ENCODE results near the gene AMN.
"Not testable (repeated sequence)": the region's sequence is repeated elsewhere in the genome, so short reads cannot be mapped to it uniquely, and the experiment has no call there.

The AMN gene

GRCh38 chr14:102922490-102923200 lies at the start of gene AMN:
TSS of gene AMN (plus strand) at chr14:102922663. CDS start at chr14:102922689, 26 bp downstream.
- DNase-seq (ENCODE audit: low read depth in 2 of 2), result no peak

- DNase-seq (ENCODE audit: low read depth in 2 of 2), result no peak
Observed at GRCh38 chr14:102873131-102873530, 49.3 kb upstream of the AMN start.

DNA sequence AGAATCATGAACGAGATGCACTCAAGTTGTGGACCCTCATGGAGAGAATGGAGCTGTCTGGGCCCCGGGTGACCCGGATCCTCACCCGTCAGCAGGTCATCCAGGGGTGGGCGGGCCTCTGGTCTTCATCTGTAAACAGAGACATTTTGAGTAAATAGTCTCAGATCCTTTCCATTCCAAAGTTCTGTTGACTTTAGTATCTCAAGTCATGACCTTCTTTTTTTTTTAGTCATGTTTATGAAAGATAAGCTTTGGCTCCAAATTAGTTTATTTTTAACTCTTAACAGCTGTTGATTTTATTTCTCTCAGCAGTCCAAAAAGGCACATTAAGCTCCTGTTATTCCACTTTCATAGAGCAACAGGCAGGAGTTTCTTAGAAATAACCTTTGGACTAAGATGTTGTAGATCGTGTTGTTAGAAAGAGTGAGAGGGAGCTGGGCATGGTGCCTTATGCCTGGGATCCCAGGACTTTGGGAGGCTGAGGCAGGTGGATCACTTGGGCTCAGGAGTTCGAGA lies 48.9 kb upstream of the AMN start:
- DNase-seq (ENCODE audit: low read depth in 2 of 2), result no peak

GRCh38 chr14:102875652-102876051 lies 46.8 kb upstream of the AMN start:
- no peak for DNase-seq (ENCODE audit: low read depth in 2 of 2)

- not testable (repeated sequence) for DNase-seq (ENCODE audit: low read depth in 2 of 2)
Observed at GRCh38 chr14:102877511-102877910, 45.0 kb upstream of the AMN start.

DNA sequence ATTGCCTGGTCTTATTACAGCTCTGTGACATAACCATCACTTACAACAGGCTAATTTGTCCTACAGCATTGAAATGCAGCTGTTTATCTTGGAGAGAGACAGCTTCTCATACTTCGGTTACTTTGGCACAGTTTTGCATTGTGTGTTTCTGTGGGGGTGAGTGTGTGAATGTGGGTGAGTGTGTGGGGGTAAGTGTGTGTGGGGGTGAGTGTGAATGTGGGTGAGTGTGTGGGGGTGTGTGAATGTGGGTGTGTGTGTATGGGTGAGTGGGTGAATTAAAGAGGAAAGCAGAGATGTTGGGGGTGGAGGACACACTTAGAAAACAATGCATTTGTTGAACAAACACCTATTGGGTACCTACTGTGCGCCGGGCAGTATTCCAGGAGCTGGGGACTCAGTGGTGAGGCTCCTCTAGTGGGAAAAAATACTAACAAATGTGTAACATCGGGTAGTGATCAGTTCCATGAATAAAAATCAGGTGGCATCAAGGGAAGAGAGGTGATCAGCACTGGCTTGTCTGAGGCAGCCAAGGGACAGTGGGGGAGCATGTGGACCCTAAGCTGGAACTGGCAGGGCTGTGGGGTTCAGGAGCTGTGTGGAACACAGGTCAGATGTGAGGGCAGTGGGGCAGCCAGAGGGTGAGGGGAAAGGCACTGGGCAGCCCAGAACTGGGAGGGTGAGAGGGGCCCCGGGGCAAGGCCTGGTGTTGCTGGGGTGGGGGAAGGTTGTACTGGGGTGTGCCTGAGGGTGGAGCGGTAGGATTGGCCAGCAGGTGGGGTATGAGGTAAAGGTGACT lies 44.1 kb upstream of the AMN start:
- no peak for DNase-seq (ENCODE audit: low read depth in 2 of 2)

DNA sequence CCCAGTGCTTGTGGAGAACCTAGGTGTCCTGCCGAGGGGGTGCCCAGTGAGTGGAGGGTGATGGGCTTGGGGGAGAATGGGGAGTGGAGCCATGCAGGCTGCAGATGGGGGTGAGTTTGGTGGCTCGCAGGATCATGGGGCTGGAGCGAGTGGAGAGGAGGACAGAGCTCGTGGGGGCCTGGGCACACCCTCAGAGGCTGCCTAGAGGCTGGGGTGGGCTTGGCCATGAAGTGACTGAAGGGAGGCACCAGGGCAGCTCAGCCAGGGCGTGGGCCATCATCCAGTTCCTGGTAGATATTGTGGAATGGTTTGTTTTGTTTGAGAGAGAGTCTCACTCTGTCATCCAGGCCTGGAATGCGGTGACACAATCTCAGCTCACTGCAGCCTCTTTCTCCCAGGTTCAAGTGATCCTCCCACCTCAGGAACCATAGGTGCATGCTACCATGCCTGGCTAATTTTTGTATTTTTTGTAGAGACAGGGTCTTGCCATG lies 43.4 kb upstream of the AMN start:
- DNase-seq (ENCODE audit: low read depth in 2 of 2), result no peak

GRCh38 chr14:102882226-102882906 lies 40.1 kb upstream of the AMN start:
- DNase-seq (ENCODE audit: low read depth in 2 of 2), result no peak

GRCh38 chr14:102883089-102883541 lies 39.3 kb upstream of the AMN start:
- no peak for DNase-seq (ENCODE audit: low read depth in 2 of 2)

- no peak for DNase-seq (ENCODE audit: low read depth in 2 of 2)
Observed at GRCh38 chr14:102883554-102883953, 38.9 kb upstream of the AMN start.

GRCh38 chr14:102885737-102886447 lies 36.6 kb upstream of the AMN start:
- no peak for DNase-seq (ENCODE audit: low read depth in 2 of 2)

- no peak for DNase-seq (ENCODE audit: low read depth in 2 of 2)
Observed at GRCh38 chr14:102888748-102889147, 33.7 kb upstream of the AMN start.

- DNase-seq (ENCODE audit: low read depth in 2 of 2), result no peak
Observed at GRCh38 chr14:102889615-102890014, 32.8 kb upstream of the AMN start.

GRCh38 chr14:102891111-102891510 lies 31.4 kb upstream of the AMN start:
- no peak for DNase-seq (ENCODE audit: low read depth in 2 of 2)

GRCh38 chr14:102891556-102891955 lies 30.9 kb upstream of the AMN start:
- no peak for DNase-seq (ENCODE audit: low read depth in 2 of 2)

GRCh38 chr14:102892651-102893050 lies 29.8 kb upstream of the AMN start:
- no peak for DNase-seq (ENCODE audit: low read depth in 2 of 2)

DNA sequence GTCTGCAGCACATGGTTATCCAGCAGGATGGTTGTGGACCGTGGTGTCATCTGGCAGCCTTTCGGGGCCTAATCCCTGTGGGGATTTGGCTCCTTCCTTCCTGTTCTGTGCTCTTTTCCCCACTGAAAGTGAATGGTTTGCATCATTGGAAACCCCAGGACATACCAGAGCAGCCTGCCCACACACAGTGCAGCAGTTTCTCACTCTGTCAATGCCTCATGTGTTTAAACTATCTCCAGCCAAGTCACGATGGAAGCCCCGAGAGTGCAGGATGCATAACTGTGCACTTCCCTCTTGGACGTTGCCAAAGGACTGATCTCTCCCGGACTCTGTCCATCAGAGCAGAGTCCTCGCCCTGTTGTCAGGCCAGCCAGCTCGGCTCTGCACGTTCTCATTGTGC lies 29.0 kb upstream of the AMN start:
- no peak for DNase-seq (ENCODE audit: low read depth in 2 of 2)

- not testable (repeated sequence) for DNase-seq (ENCODE audit: low read depth in 2 of 2)
Observed at GRCh38 chr14:102896735-102897134, 25.7 kb upstream of the AMN start.

- no peak for DNase-seq (ENCODE audit: low read depth in 2 of 2)
Observed at GRCh38 chr14:102897299-102898027, 25.0 kb upstream of the AMN start.

DNA sequence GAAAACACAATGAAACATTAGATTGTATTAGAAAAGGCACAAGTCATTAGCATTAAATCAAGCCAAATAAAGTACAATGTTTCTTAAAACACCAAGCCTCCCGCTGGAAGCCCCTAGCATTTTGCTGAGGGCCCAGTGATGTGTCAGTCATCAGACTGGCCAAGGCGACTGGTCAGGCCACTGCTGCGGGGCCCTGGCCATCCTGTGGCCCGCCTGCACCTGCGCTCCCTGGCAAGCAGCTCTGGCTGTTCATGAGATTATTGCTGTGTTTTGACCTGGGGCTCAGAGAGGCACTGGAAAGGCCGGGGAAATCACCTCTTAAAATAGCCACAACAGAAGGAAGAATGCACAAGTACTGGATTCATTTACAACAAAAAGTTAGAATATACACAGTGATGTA lies 24.2 kb upstream of the AMN start:
- no peak for DNase-seq (ENCODE audit: low read depth in 2 of 2)
